ENCODE data around the gene ARPC3.
"Not testable (repeated sequence)": the region's sequence is repeated elsewhere in the genome, so short reads cannot be mapped to it uniquely, and the experiment has no call there.

Gene ARPC3

DNA sequence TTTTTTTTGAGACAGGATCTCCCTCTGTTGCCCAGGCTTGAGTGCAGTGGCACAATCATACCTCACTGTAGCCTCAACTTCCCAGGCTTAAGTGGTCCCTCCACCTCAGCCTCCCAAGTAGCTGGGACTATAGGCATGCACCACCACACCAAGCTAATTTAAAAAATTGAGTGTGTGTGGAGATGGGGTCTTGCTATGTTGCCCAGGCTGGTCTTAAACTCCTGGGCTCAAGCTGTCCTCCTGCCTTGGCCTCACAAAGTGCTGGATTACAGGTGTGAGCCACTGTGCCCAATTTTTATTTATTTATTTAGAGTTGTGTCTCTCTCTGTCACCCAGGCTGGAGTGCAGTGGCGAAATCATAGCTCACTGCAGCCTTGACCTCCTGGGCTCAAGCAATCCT, 29.5 kb downstream of the ARPC3 start:
- DNase-seq: not testable (repeated sequence)

DNA sequence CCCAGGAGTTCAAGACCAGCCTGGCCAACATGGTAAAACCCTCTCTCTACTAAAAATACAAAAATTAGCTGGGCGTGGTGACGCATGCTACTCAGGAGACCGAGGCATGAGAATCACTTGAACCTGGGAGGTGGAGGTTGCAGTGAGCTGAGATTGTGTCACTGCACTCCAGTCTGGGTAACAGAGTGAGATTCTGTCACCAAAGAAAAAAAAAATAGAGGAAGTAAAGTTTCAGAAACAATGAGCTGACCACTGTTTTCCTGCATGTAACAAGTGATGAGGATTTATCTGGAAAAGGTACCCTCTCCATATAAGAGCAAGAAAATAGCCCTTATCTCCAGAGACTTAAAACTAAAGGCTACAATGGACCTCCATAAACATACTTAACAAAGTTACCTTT, 33.0 kb downstream of the ARPC3 start:
- not testable (repeated sequence) for DNase-seq

DNA sequence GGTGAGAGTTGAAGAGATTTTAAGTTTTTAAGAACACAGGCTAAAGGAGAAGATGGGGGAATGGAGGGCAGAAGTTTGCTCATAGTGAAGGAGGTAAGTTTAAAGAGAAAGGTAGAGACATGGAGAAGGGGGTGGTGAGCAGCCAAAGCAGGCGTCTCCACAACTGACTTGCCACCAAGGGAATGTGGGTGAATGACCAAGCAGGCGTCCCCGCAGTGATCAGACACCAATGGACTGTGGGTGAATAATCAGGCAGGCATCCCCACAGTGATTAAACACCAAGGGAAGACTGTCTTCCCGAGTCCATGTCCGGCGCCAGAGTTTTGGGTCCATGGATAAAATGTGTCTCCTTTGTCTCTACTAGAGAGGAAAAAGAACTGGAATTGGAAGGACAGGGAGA, 40.1 kb downstream of the ARPC3 start:
- not testable (repeated sequence) for DNase-seq

DNA sequence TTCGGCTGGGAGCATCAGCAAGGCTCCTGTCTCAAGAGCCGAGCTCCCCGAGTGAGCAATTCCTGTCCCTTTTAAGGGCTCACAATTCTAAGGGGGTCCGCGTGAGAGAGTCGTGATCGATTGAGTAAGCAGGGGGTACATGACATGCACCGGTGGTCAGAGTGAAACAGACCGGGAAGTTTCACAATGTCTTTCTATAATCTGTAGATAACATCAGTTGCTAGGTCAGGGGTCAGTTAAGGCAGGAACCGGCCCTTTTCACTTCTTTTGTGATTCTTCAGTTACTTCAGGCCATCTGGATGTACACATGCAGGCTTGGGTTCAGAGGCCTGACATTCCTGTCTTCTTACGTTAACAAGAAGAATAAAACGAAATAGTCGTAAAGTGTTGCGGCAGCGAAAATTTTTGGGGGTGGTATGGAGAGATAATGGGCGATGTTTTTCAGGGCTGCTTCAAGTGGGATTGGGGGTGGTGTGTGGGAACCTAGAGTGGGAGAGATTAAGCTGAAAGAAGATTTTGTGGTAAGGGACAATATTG, 44.9 kb downstream of the ARPC3 start:
- not testable (repeated sequence) for DNase-seq

DNA sequence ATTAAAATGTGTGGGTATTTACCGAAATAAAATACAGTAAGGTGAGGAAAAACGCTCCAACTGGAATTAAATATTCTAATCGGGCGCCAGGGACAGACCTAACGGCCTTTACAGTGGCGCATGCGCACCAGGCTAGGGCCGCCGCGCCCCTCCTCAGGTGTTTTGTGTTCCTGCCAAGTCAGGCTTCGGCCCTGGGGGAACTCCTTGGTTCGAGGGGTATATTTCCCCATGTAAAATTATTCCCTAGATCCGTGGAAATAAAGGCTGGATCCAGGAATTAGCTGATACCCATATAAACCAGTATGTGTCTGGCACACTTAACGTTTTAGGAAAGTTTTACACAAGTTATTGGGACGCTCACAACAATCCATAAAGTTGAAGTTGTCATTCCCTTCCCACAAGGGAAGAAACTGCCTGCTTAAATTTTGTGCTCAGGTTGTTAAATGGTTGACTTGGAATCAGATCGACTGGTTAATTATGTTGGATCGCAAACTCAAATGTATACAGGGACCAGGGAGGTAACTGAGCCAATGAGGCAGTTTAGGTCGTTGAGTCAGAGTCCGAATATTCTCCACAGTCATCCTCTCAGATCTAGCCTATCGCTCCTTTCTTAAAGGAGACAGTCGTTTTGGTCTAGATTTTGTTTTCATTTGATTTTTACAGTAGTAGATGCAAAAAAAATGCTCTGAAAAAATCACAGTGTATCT, 46.0 kb downstream of the ARPC3 start:
- peak in 51 of 56 donors; percentile 8 to 82 (median 46) for DNase-seq

DNA sequence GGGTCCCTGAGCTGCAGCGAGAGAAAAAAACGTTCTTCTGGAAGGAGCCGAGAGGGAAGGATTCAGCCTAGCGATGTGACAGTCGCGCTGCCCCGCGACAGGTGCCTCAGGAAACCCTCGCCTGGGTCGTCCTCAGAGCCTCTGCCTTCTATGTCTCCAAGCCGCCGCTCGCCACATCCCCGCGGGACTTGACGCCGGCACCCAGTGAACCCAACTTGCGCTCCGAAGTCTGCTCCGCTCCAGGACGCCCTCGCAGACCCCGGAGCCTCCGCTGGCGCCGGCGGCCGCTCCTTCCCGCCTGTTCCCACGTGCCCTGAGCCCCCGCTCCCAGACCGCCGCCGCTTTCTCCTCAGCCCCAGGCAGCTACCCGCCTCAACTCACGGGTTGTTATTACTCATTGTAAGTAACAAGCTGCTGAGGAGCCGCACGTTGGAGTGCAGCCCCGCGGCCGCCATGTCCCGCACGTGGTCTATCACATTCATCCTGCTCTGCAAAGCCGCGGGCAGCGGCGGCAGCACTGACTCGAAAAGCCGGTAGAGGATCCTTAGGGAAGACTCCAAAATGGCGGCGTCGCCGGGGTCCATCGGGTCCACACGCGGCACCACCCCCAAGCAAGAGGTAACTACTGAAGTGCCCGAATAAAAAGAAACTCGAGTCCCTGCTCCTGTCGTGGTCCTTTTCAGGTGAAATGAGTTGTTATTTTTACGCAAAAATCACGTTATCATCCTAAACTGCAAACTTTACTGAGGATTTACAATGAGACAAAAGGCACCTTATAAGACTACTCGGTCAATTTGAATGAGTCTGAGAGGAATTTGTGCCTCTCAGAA, 46.8 kb downstream of the ARPC3 start, which contains the start of gene ANAPC7:
ANAPC7 (minus strand) TSS at position 563 of the 830 bp plus-strand sequence; CDS start at position 482, 81 bp downstream.
- DNase-seq: peak; percentile 33 to 95 (median 83)

Measured in nucleus accumbens (tissue), 56 donors.